Thoracic aorta (tissue), 2 donors: ENCODE results near the gene ASTN1. TPM values are rescaled to one million over a fixed set of nuclear protein-coding genes. Genes with fewer than 3 reads are reported as not detected.

Experiments
- ATAC-seq: fragments of 150-250 bp; one replicate; pipeline ENCODE4 v1.8.0; 2017; ENCODE audit warnings: low read depth; ENCODE audit not compliant: insufficient number of reproducible peaks, low FRiP score
- DNase-seq: peaks from one replicate; pipeline ENCODE4 v3.0.0-alpha.2; 2020; ENCODE audit warnings: low spot score
- H3K27ac ChIP-seq, 2 donors: fragments of 200-600 bp; sonication (generic); 1 replicate in 1 of 2; 2 replicates in 1 of 2; pipeline ENCODE4 v1.5.1; 2016; ENCODE audit warnings: mild to moderate bottlenecking in 2 of 2, moderate library complexity in 2 of 2
- H3K27me3 ChIP-seq: fragments of 200-600 bp; sonication (generic); replicated peaks from 2 replicates; pipeline ENCODE4 v1.6.0; 2016; ENCODE audit warnings: mild to moderate bottlenecking; ENCODE audit not compliant: insufficient read depth
- H3K36me3 ChIP-seq: fragments of 200-600 bp; sonication (generic); one replicate; pipeline ENCODE4 v1.5.1; 2016
- H3K4me1 ChIP-seq, 2 donors: fragments of 200-600 bp; sonication (generic); 1 replicate in 1 of 2; 2 replicates in 1 of 2; pipeline versions ENCODE4 v1.5.1 to v1.6.0; 2016; ENCODE audit warnings: low read depth in 2 of 2, mild to moderate bottlenecking in 1 of 2; ENCODE audit not compliant: control insufficient read depth in 1 of 2
- H3K4me3 ChIP-seq: fragments of 200-600 bp; sonication (generic); 2 replicates; pipeline ENCODE4 v1.5.1; 2016; ENCODE audit warnings: mild to moderate bottlenecking
- H3K9me3 ChIP-seq: fragments of 200-600 bp; sonication (generic); 2 replicates; pipeline ENCODE4 v1.5.1; 2016
- total RNA-seq, 2 donors: library from RNA; depleted of rRNA; stranded (reverse); fragments of >200 nt; gene quantifications; one replicate each; pipeline versions ENCODE4 v1.1.0 to v1.2.3, GENCODE V29; 2016
- TF ChIP-seq, protein P1 (sequence below): fragments of 200-600 bp; sonication (generic); IDR thresholded peaks from one replicate; pipeline ENCODE4 v1.5.1; 2019; ENCODE audit warnings: antibody characterized with exemption

The ASTN1 gene
- total RNA-seq, 2 donors from 2014 or later, result 0.41 to 0.42 TPM

DNA sequence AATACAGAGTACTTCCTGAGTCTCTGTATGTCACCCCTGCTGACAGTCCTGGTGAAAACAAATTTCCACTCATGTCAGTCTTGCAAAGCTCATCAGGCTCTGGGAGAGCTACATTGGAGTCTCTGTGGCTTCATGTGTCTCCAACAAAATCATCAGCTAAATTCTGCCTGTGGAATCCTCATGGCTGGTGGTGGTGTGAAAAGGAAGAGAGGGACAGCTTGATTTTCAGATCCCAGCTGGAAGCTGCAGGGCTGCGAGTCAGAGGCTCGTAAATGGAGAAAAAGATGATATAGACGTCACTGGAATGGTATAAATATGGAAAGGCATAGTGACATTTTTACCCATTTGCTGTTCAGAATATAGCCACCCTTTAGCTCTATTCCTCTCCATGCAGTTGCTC is 150.2 kb downstream of the ASTN1 start:
- ATAC-seq (no peak), DNase-seq (no peak)
- no peak overlapping the region for H3K27ac ChIP-seq
- H3K4me3 ChIP-seq, result no peak overlapping the region
- TF ChIP-seq, protein P1, sequence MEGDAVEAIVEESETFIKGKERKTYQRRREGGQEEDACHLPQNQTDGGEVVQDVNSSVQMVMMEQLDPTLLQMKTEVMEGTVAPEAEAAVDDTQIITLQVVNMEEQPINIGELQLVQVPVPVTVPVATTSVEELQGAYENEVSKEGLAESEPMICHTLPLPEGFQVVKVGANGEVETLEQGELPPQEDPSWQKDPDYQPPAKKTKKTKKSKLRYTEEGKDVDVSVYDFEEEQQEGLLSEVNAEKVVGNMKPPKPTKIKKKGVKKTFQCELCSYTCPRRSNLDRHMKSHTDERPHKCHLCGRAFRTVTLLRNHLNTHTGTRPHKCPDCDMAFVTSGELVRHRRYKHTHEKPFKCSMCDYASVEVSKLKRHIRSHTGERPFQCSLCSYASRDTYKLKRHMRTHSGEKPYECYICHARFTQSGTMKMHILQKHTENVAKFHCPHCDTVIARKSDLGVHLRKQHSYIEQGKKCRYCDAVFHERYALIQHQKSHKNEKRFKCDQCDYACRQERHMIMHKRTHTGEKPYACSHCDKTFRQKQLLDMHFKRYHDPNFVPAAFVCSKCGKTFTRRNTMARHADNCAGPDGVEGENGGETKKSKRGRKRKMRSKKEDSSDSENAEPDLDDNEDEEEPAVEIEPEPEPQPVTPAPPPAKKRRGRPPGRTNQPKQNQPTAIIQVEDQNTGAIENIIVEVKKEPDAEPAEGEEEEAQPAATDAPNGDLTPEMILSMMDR, result no peak
- H3K4me1 ChIP-seq, result no peaks in the 10 kb centered on the region
- H3K36me3 ChIP-seq, result no peaks in the 10 kb centered on the region
- H3K9me3 ChIP-seq, result no peaks in the 10 kb centered on the region
- no peaks in the 10 kb centered on the region for H3K27me3 ChIP-seq

DNA sequence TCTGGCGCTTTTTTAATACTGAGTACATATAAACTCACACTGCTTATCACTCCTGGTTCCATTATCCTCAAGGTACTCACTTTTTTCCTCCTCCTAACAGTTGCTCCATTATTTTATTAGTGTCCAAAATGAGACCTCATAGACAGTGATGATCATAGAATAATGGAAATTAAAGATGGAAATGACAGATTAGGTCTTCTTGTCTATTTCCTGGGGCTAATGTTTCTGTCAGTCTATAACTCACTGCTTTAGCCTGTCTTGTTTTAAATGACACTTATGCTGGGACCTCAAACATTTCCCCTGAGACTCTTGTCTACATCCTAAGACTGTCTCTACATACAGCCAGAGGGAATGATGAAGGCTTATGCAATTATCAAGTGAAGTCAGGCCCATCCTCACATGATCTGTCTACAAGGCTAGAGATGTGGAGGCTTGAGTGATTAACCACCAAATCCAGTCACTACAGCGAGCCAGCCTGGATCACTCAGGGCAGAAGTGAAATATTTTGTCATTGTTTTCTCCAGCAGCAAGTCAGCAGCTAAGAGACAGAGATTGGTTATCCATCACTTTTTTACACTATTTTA is 152.1 kb downstream of the ASTN1 start:
- Histone ChIP-seq H3K9me3 (no peaks in the 10 kb centered on the region), H3K36me3 (no peaks in the 10 kb centered on the region), H3K27ac (no peak overlapping the region), H3K27me3 (no peaks in the 10 kb centered on the region), H3K4me3 (no peak overlapping the region), H3K4me1 (no peaks in the 10 kb centered on the region)
- ATAC-seq (no peak), DNase-seq (no peak)
- TF ChIP-seq, protein P1, result no peak

DNA sequence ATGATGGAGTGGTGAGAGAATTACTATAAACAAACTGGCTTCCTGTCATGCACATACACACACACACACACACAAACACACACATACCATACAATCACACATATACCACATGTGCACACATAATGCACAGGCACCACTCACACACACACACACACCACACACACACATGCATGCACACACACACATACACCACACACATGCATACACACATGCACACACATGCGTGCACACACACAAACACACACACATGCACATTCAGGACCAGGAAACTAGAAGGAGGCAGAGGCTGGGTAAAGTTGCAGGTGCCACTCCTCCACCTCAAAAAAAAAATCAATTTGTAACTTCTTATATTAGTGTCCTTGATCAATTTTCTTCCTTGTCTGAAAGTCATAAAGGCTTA is 153.0 kb downstream of the ASTN1 start:
- no peak for DNase-seq
- no peak overlapping the region for H3K4me3 ChIP-seq
- TF ChIP-seq, protein P1, result no peak

DNA sequence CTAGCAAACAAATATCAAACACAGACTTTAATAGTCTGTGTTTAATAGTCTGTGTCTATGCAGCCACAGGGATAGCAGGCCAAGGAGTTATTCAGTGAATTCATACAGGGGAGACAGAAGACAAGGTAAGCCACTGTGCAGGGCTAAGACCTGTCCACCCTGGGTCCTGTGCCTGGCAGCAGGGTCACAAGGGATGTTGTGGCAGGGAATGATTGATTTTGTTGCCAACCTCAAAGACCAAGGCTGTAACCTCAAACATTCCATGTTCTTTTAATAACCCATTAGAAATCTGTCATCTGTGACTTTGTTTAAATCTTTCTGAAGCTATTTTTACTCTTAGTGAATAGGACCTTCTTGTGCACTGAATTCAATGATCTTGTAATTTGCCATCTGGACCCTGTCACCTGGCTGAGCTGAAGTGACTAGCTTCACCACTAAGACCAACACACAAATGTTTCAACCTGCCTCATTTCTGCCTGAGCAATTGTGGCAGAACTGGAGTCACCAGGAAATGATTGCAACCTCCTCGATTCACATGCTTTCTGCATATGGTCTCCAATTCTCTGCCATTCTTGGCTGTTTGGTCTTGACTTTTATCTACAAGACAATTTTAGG is 154.2 kb downstream of the ASTN1 start:
- Histone ChIP-seq H3K4me1 (no peaks in the 10 kb centered on the region), H3K9me3 (no peaks in the 10 kb centered on the region), H3K27me3 (no peaks in the 10 kb centered on the region), H3K27ac (no peak overlapping the region), H3K4me3 (no peak overlapping the region), H3K36me3 (no peaks in the 10 kb centered on the region)
- DNase-seq (no peak), ATAC-seq (no peak)
- TF ChIP-seq, protein P1, result no peak

More for the DNA sequence above, 153.0 kb downstream of the ASTN1 start:
- H3K36me3 ChIP-seq, result no peaks in the 10 kb centered on the region
- ATAC-seq, result no peak
- no peaks in the 10 kb centered on the region for H3K9me3 ChIP-seq
- no peaks in the 10 kb centered on the region for H3K4me1 ChIP-seq
- H3K27ac ChIP-seq, result no peak overlapping the region
- H3K27me3 ChIP-seq, result no peaks in the 10 kb centered on the region

DNA sequence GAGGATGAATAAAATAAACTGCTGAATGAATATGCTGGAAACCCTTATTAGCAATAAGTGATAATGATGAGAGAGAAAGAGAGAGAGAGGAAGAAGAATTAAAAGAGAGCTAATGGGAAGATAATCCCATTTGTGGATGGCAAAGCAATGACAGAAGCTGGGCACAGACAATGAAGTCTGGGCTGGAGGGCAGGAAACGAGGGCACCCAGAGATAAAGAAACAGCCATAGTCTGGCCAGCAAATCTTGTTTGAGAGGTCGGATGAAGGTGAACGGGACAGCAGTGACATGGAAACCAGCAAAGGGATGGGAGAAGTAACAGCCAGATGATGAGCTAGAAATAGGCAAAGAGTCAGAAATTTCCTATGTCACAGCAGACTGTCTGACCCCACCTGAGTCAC is 155.9 kb downstream of the ASTN1 start:
- no peaks in the 10 kb centered on the region for H3K27me3 ChIP-seq
- no peak overlapping the region for H3K4me3 ChIP-seq
- no peaks in the 10 kb centered on the region for H3K4me1 ChIP-seq
- ATAC-seq, result no peak
- no peaks in the 10 kb centered on the region for H3K9me3 ChIP-seq
- no peaks in the 10 kb centered on the region for H3K36me3 ChIP-seq
- no peak for DNase-seq
- TF ChIP-seq, protein P1, result no peak
- no peak overlapping the region for H3K27ac ChIP-seq
